SK-N-SH (cell line): Measurements from ENCODE around the gene MTR. TPM values are rescaled to one million over a fixed set of nuclear protein-coding genes. Genes with fewer than 3 reads are reported as not detected.

Source experiments
- CTCF ChIA-PET: fragments of 300-600, 350-600 bp; formaldehyde crosslinking; extraction: SDS; loops from one replicate; lab custom pipeline; 2021; lab: Yijun Ruan, JAX
- POLR2A ChIA-PET: fragments of 350-600 bp; sonication (Branson Sonifier 250); formaldehyde crosslinking; extraction: SDS; loops from one replicate; lab custom pipeline; 2020; ENCODE audit warnings: antibody characterized with exemption, inconsistent platforms; lab: Yijun Ruan, JAX
- DNase-seq: peaks from one replicate; pipeline ENCODE4 v3.0.0; 2012
- H2AFZ ChIP-seq: fragments of 200-600 bp; sonication (generic); 2 replicates; pipeline ENCODE4 v1.8.1; 2016; ENCODE audit warnings: antibody characterized with exemption, mild to moderate bottlenecking, low read depth
- H3F3A ChIP-seq: fragments of 200-600 bp; sonication (generic); replicated peaks from 2 replicates; pipeline ENCODE3; 2016; ENCODE audit warnings: antibody characterized with exemption, mild to moderate bottlenecking; ENCODE audit not compliant: insufficient read depth
- H3K27ac ChIP-seq, 2 experiments: fragments of 200-500 bp in 1 of 2; fragments of 200-600 bp in 1 of 2; sonication (Bioruptor generic) in 1 of 2; sonication (generic), shearing (Covaris generic) in 1 of 2; 2 replicates each; pipeline versions ENCODE4 v1.5.1 to v1.6.1; 2014 to 2016; ENCODE audit warnings: low read depth in 2 of 2, inconsistent platforms in 1 of 2, low read length in 1 of 2, mild to moderate bottlenecking in 1 of 2, mixed read lengths in 1 of 2
- H3K27me3 ChIP-seq: fragments of 200-600 bp; sonication (generic), shearing (Covaris generic); 2 replicates; pipeline ENCODE4 v1.6.1; 2016; ENCODE audit warnings: mixed run types; ENCODE audit not compliant: insufficient read depth
- H3K36me3 ChIP-seq, 2 experiments: fragments of 200-500 bp in 1 of 2; fragments of 200-600 bp in 1 of 2; sonication (Bioruptor generic) in 1 of 2; sonication (generic) in 1 of 2; replicated peaks in 1 of 2; 2 replicates each; pipeline versions ENCODE3 to v1.5.1; 2014 to 2016; ENCODE audit warnings: low read length in 1 of 2, mild to moderate bottlenecking in 1 of 2; ENCODE audit not compliant: insufficient read depth in 2 of 2, control insufficient read depth in 1 of 2
- H3K4me1 ChIP-seq, 2 experiments: fragments of 200-500 bp in 1 of 2; fragments of 200-600 bp in 1 of 2; sonication (Bioruptor generic) in 1 of 2; sonication (generic), shearing (Covaris generic) in 1 of 2; 2 replicates each; pipeline versions ENCODE4 v1.5.1 to v1.6.1; 2014 to 2016; ENCODE audit warnings: low read depth in 1 of 2, low read length in 1 of 2, mixed run types in 1 of 2; ENCODE audit not compliant: insufficient read depth in 2 of 2, control insufficient read depth in 1 of 2
- H3K4me2 ChIP-seq: fragments of 200-600 bp; sonication (generic), shearing (Covaris generic); 2 replicates; pipeline ENCODE4 v1.6.1; 2017; ENCODE audit warnings: mixed run types
- H3K4me3 ChIP-seq, 2 experiments: fragments of 200-500 bp in 1 of 2; fragments of 200-600 bp in 1 of 2; sonication (Bioruptor generic) in 1 of 2; sonication (generic), shearing (Covaris generic) in 1 of 2; 2 replicates each; pipeline versions ENCODE4 v1.5.1 to v1.8.1; 2014 to 2016; ENCODE audit warnings: low read depth in 2 of 2, inconsistent platforms in 1 of 2, low read length in 1 of 2, mild to moderate bottlenecking in 1 of 2, mixed read lengths in 1 of 2, moderate library complexity in 1 of 2
- H3K79me2 ChIP-seq: fragments of 200-600 bp; sonication (generic); 2 replicates; pipeline ENCODE4 v1.8.1; 2017; ENCODE audit warnings: mild to moderate bottlenecking; ENCODE audit not compliant: insufficient read depth
- H3K9ac ChIP-seq: fragments of 200-600 bp; sonication (generic); 2 replicates; pipeline ENCODE4 v1.6.1; 2017; ENCODE audit warnings: mixed run types
- H3K9me2 ChIP-seq: fragments of 200-600 bp; sonication (generic); 2 replicates; pipeline ENCODE4 v1.6.1; 2017; ENCODE audit warnings: mixed run types
- H3K9me3 ChIP-seq: fragments of 200-600 bp; sonication (generic); 2 replicates; pipeline ENCODE4 v1.6.1; 2017; ENCODE audit warnings: mixed run types, mild to moderate bottlenecking, moderate library complexity
- H4K20me1 ChIP-seq: fragments of 200-600 bp; sonication (generic); 2 replicates; pipeline ENCODE4 v1.6.1; 2017; ENCODE audit warnings: mild to moderate bottlenecking, mixed run types; ENCODE audit not compliant: insufficient read depth
- CHD2 ChIP-seq: fragments of 150-350 bp; IDR thresholded peaks from 2 replicates; pipeline ENCODE4 v1.6.1; 2018; ENCODE audit warnings: low read length; ENCODE audit not compliant: partially characterized antibody
- EP300 ChIP-seq, 2 experiments: IDR thresholded peaks; 2 replicates each; pipeline versions ENCODE4 v1.4.0 to v1.6.1; 2012; ENCODE audit warnings: borderline replicate concordance in 1 of 2, low read depth in 1 of 2, low read length in 1 of 2
- FOSL2 ChIP-seq: IDR thresholded peaks from 2 replicates; pipeline ENCODE4 v1.4.0; 2012; ENCODE audit warnings: low read depth, mild to moderate bottlenecking, moderate library complexity, borderline replicate concordance
- GATA2 ChIP-seq: sonication (generic); formaldehyde crosslinking; IDR thresholded peaks from 2 replicates; pipeline ENCODE4 v1.5.0; 2020; ENCODE audit warnings: mild to moderate bottlenecking, missing genetic modification reagents
- NRF1 ChIP-seq: IDR thresholded peaks from 2 replicates; pipeline ENCODE4 v1.6.1; 2012; ENCODE audit warnings: low read depth, mild to moderate bottlenecking, low read length
- POLR2AphosphoS5 ChIP-seq: IDR thresholded peaks from 2 replicates; pipeline ENCODE4 v1.6.1; 2012; ENCODE audit warnings: low read depth, low read length
- RAD21 ChIP-seq: IDR thresholded peaks from 2 replicates; pipeline ENCODE4 v1.6.1; 2012; ENCODE audit warnings: mild to moderate bottlenecking, low read length
- RFX5 ChIP-seq: IDR thresholded peaks from 2 replicates; pipeline ENCODE4 v1.6.1; 2012; ENCODE audit warnings: mild to moderate bottlenecking, improper control_type of control experiment, low read length
- RXRA ChIP-seq: IDR thresholded peaks from 2 replicates; pipeline ENCODE4 v1.4.0; 2012; ENCODE audit warnings: low read depth, mild to moderate bottlenecking, borderline replicate concordance
- SIN3A ChIP-seq: IDR thresholded peaks from 2 replicates; pipeline ENCODE4 v1.6.1; 2012; ENCODE audit warnings: low read depth, mild to moderate bottlenecking, low read length, moderate library complexity, borderline replicate concordance
- TCF12 ChIP-seq: IDR thresholded peaks from 2 replicates; pipeline ENCODE4 v1.4.0; 2012
- WGBS: methylation state at CpG from one replicate; pipeline ENCODE4 v1.1.6; 2017; ENCODE audit warnings: low lambda C conversion rate; 5-methylcytosine and 5-hydroxymethylcytosine counted together
- polyA plus RNA-seq, 3 experiments: library from polyadenylated mRNA; depleted of rRNA; stranded (reverse); fragments of >200 nt; gene quantifications; 2 replicates each; pipeline ENCODE4 v1.2.3, GENCODE V29; 2012
- TF ChIP-seq, protein P1 (sequence below): IDR thresholded peaks from 2 replicates; pipeline ENCODE4 v1.4.0; 2012; ENCODE audit warnings: low read depth, borderline replicate concordance
- TF ChIP-seq, protein P2 (sequence below): IDR thresholded peaks from 2 replicates; pipeline ENCODE4; 2012
- TF ChIP-seq, protein P3 (sequence below): fragments of 200-600 bp; sonication (generic); IDR thresholded peaks from 2 replicates; pipeline ENCODE4 v1.6.1; 2017; ENCODE audit warnings: antibody characterized with exemption, mild to moderate bottlenecking, moderate library complexity
- TF ChIP-seq, protein P4 (sequence below): fragments of 150-350 bp; IDR thresholded peaks from 2 replicates; pipeline ENCODE4 v1.6.1; 2016; ENCODE audit warnings: mild to moderate bottlenecking, low read depth, low read length
- TF ChIP-seq, protein P5 (sequence below): IDR thresholded peaks from 2 replicates; pipeline ENCODE4 v1.4.0; 2012; ENCODE audit warnings: low read depth, borderline replicate concordance

Gene MTR
- polyA plus RNA-seq, 1 of the 3 experiments (the other 2 are of a cell fraction), result 5.4 TPM

GRCh38 chr1:236785477-236785876 lies 9.6 kb upstream of the MTR start:
- Histone ChIP-seq H3K4me3 (no peak overlapping the region), H3K4me2 (no peak overlapping the region), H4K20me1 (no peaks in the 10 kb centered on the region), H3K27me3 (no peaks in the 10 kb centered on the region), H3K4me1 (no peaks in the 10 kb centered on the region), H3K79me2 (no peaks in the 10 kb centered on the region), H2AFZ (no peak overlapping the region), H3K27ac (no peak overlapping the region), H3K9ac (no peak overlapping the region), H3F3A (no peaks in the 10 kb centered on the region), H3K9me2 (no peaks in the 10 kb centered on the region), H3K36me3 (no peaks in the 10 kb centered on the region), H3K9me3 (no peaks in the 10 kb centered on the region)
- POLR2A ChIA-PET, result no interaction called here
- TF ChIP-seq POLR2AphosphoS5 (no peak), TCF12 (no peak), GATA2 (CRISPR knock-in tag) (no peak), CHD2 (no peak), NRF1 (no peak)
- TF ChIP-seq, protein P1, sequence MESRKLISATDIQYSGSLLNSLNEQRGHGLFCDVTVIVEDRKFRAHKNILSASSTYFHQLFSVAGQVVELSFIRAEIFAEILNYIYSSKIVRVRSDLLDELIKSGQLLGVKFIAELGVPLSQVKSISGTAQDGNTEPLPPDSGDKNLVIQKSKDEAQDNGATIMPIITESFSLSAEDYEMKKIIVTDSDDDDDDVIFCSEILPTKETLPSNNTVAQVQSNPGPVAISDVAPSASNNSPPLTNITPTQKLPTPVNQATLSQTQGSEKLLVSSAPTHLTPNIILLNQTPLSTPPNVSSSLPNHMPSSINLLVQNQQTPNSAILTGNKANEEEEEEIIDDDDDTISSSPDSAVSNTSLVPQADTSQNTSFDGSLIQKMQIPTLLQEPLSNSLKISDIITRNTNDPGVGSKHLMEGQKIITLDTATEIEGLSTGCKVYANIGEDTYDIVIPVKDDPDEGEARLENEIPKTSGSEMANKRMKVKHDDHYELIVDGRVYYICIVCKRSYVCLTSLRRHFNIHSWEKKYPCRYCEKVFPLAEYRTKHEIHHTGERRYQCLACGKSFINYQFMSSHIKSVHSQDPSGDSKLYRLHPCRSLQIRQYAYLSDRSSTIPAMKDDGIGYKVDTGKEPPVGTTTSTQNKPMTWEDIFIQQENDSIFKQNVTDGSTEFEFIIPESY, result no peak
- TF ChIP-seq, protein P2, sequence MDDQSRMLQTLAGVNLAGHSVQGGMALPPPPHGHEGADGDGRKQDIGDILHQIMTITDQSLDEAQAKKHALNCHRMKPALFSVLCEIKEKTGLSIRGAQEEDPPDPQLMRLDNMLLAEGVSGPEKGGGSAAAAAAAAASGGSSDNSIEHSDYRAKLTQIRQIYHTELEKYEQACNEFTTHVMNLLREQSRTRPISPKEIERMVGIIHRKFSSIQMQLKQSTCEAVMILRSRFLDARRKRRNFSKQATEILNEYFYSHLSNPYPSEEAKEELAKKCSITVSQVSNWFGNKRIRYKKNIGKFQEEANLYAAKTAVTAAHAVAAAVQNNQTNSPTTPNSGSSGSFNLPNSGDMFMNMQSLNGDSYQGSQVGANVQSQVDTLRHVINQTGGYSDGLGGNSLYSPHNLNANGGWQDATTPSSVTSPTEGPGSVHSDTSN, result no peak
- TF ChIP-seq, protein P3, sequence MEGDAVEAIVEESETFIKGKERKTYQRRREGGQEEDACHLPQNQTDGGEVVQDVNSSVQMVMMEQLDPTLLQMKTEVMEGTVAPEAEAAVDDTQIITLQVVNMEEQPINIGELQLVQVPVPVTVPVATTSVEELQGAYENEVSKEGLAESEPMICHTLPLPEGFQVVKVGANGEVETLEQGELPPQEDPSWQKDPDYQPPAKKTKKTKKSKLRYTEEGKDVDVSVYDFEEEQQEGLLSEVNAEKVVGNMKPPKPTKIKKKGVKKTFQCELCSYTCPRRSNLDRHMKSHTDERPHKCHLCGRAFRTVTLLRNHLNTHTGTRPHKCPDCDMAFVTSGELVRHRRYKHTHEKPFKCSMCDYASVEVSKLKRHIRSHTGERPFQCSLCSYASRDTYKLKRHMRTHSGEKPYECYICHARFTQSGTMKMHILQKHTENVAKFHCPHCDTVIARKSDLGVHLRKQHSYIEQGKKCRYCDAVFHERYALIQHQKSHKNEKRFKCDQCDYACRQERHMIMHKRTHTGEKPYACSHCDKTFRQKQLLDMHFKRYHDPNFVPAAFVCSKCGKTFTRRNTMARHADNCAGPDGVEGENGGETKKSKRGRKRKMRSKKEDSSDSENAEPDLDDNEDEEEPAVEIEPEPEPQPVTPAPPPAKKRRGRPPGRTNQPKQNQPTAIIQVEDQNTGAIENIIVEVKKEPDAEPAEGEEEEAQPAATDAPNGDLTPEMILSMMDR, result no peak
- DNase-seq, result no peak
- no CpG with 5 or more reads among the region's 2 CpGs for WGBS
- CTCF ChIA-PET, result interaction anchor here (1.0 kb wide), 1 partner anchor 26 kb away, joined by 4 read pairs; no protein-coding TSS in a partner anchor

DNA sequence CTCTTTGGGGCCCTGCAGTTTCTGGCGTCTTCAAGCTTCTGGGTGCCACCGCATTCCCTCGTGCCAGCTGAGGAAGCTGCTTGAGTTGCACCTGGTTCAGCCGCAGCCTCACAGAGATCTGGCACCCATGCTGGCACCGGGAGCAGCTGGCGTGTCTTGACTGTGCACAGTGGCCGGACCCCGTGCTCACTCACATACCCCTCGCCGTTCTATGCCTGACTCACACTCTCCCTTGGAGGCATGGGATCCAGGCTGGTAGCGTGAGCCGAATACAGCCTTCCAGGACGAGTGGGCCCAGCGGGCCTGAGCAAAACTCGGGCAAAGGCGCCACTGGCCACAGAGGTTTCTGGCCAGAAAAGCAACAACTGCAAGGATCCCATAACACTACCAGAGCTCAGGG lies 8.6 kb upstream of the MTR start:
- no peaks in the 10 kb centered on the region for H3K36me3 ChIP-seq
- no peak overlapping the region for H3K27ac ChIP-seq
- H3K4me1 ChIP-seq, result no peaks in the 10 kb centered on the region
- H3K9me3 ChIP-seq, result no peaks in the 10 kb centered on the region
- no peak for DNase-seq
- no peaks in the 10 kb centered on the region for H3F3A ChIP-seq
- no peaks in the 10 kb centered on the region for H3K27me3 ChIP-seq
- WGBS, result 87% methylated on average over 5 of the region's 16 CpGs
- no peak overlapping the region for H3K4me2 ChIP-seq
- no peak overlapping the region for H2AFZ ChIP-seq
- no peaks in the 10 kb centered on the region for H3K79me2 ChIP-seq
- no peaks in the 10 kb centered on the region for H3K9me2 ChIP-seq
- ChIA-PET CTCF (interaction anchor here (0.7 to 1.2 kb wide), 3 partner anchors 8 to 27 kb away, joined by 3 to 5 read pairs (median 3); partner anchors contain the start of gene MTR), POLR2A (no interaction called here)
- H3K4me3 ChIP-seq, result no peak overlapping the region
- H4K20me1 ChIP-seq, result no peaks in the 10 kb centered on the region
- H3K9ac ChIP-seq, result no peak overlapping the region
- TF ChIP-seq RXRA, result no peak
- TF ChIP-seq, protein P4, sequence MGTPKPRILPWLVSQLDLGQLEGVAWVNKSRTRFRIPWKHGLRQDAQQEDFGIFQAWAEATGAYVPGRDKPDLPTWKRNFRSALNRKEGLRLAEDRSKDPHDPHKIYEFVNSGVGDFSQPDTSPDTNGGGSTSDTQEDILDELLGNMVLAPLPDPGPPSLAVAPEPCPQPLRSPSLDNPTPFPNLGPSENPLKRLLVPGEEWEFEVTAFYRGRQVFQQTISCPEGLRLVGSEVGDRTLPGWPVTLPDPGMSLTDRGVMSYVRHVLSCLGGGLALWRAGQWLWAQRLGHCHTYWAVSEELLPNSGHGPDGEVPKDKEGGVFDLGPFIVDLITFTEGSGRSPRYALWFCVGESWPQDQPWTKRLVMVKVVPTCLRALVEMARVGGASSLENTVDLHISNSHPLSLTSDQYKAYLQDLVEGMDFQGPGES, result no peak
- TF ChIP-seq, protein P2, result no peak
- TF ChIP-seq, protein P5, sequence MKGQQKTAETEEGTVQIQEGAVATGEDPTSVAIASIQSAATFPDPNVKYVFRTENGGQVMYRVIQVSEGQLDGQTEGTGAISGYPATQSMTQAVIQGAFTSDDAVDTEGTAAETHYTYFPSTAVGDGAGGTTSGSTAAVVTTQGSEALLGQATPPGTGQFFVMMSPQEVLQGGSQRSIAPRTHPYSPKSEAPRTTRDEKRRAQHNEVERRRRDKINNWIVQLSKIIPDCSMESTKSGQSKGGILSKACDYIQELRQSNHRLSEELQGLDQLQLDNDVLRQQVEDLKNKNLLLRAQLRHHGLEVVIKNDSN, result no peak
- TF ChIP-seq FOSL2, result no peak
- TF ChIP-seq POLR2AphosphoS5, result no peak
- TF ChIP-seq EP300 (IDR thresholded peaks at IDR 0.05; ENCODE audit: borderline replicate concordance in 1 of 2, low read depth in 1 of 2, low read length in 1 of 2), result no peak
- no peak for TF ChIP-seq RAD21
- TF ChIP-seq SIN3A, result no peak
- no peak for TF ChIP-seq RFX5
- TF ChIP-seq, protein P3, result no peak
